OCI-M1 (cell line): ENCODE results near the gene MAGI1.
"Not testable (repeated sequence)": the region's sequence is repeated elsewhere in the genome, so short reads cannot be mapped to it uniquely, and the experiment has no call there.

Source experiments
- DNase-seq: peaks from one replicate; lab custom pipeline; 2025; lab: John Stamatoyannopoulos, UW

The MAGI1 gene

DNA sequence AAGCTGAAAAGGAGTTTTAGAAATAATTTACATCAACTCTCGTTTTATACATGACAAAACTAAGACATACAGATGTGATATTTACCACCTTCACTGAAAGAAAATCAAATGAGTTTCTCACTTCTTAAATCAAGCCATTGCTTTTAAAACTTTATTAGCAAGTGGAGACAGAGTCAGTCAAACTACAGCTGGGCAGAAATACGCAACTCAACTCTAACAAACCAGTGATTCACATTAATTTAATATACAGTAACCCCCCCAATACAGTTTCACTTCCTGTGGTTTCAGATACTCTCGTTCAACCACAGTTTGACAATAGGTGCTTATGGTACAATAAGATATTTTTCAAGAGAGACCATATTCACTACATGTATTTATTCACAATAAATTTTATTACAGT is 477.1 kb downstream of the MAGI1 start:
- DNase-seq = no peak

- DNase-seq = no peak
Measured at GRCh38 chr3:65560901-65561300, 477.8 kb downstream of the MAGI1 start.

GRCh38 chr3:65560133-65560532 is 478.6 kb downstream of the MAGI1 start:
- DNase-seq = no peak

- no peak for DNase-seq
Measured at GRCh38 chr3:65559643-65560042, 479.1 kb downstream of the MAGI1 start.

DNA sequence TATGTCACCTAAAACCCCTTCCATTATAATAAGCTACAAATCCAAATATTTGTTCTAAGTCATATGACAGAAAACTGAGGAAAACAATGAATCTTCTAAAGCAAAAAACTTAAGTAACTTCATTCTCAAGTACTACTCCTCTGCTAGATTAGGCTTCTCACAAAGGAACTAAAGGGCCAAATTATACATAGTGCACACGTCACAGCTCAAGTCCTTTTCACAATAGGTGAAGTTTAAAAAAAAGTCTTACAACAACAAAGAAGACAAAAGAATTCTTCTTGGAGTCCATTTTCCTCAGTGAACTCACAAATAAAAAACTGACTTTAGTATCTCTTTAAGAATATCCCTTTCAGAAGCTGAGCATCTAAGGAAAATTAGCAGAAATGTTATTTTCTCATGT is 479.9 kb downstream of the MAGI1 start:
- no peak for DNase-seq

- no peak for DNase-seq
Measured at GRCh38 chr3:65557899-65558564, 480.7 kb downstream of the MAGI1 start.

GRCh38 chr3:65556934-65557577 is 481.7 kb downstream of the MAGI1 start:
- DNase-seq = no peak

DNA sequence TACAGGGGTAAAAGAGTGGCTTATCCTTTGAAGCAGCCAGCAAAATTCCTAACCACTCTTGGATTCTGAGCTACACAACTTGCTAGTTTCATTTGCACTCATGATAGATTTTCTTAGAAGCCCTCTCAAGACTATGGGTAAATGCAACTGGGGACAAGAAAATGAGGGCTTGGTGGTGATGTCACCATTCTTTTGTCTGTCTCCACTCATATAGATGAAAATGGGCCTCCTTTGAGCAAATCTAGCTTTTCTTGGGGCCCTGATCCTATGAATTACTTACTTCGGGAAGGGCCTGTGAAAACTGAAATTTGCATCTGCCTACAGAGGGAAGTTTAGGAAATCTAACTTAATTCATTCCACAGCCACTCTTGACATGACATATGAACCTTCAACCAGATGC is 486.3 kb downstream of the MAGI1 start:
- no peak for DNase-seq

GRCh38 chr3:65551945-65552344 is 486.8 kb downstream of the MAGI1 start:
- no peak for DNase-seq

DNA sequence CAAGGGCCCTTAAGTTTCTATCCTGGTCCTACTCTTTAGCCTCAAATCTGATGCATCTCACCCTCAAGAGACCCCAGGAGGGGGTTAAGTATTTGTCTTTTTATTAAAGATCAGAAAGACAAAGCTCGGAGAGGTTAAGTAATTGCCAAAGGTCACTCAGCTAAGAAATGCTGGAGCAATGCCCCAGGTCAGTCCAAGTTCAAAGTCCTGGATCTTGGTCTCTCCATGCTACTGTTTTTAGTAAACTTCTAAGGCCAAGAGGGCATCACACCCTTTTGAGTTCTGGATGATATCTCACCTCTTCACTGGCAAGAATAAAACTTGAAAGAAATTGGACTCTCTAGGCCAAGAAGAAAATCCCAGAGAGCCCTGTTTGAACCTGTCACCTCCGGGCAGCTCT is 488.6 kb downstream of the MAGI1 start:
- no peak for DNase-seq

DNA sequence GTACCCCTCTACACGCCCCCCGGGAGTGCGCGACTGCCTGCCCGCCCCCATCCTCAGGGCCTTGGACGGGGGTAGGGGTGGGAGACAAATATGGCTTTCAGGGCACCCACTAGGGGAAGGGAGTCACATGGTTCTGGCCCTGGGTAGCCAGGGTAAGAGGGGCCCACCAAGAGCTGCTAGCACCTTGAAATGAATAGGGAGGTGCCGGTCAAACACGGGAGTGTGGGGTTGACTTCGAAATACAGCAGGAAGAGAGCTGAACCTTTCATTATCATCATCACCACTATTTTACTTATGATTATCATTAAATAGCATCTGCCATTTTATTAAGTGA is 489.1 kb downstream of the MAGI1 start:
- DNase-seq = peak; percentile 56

- peak; percentile 56 for DNase-seq
Measured at GRCh38 chr3:65548848-65549625, 489.7 kb downstream of the MAGI1 start.

DNA sequence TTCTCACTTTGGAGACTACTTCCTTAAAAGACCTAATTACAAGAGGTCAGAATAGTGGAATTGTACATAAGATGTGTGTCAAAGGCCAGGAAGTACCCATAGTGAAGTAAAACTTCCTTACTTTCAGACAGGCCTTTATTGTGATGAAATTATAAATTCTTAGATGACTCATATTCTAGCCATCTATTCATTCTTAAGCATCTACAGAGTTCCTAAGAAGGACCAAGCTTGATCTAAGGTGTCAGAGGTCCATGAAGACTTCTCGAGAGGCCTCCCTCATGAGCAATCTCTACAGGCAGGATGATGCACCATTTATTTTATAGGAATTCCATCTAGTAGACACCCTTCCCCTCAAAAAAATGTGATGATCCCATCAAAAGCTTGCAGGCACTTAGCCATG is 493.3 kb downstream of the MAGI1 start:
- peak; percentile 52 for DNase-seq

- not testable (repeated sequence) for DNase-seq
Measured at GRCh38 chr3:65543391-65543790, 495.3 kb downstream of the MAGI1 start.

GRCh38 chr3:65540666-65541065 is 498.1 kb downstream of the MAGI1 start:
- peak; percentile 17 for DNase-seq

GRCh38 chr3:65539616-65540015 is 499.1 kb downstream of the MAGI1 start:
- DNase-seq = no peak

- no peak for DNase-seq
Measured at GRCh38 chr3:65538101-65538500, 500.6 kb downstream of the MAGI1 start.

- DNase-seq = no peak
Measured at GRCh38 chr3:65537109-65537508, 501.6 kb downstream of the MAGI1 start.

- peak; percentile 12 for DNase-seq
Measured at GRCh38 chr3:65535260-65535659, 503.5 kb downstream of the MAGI1 start.

DNA sequence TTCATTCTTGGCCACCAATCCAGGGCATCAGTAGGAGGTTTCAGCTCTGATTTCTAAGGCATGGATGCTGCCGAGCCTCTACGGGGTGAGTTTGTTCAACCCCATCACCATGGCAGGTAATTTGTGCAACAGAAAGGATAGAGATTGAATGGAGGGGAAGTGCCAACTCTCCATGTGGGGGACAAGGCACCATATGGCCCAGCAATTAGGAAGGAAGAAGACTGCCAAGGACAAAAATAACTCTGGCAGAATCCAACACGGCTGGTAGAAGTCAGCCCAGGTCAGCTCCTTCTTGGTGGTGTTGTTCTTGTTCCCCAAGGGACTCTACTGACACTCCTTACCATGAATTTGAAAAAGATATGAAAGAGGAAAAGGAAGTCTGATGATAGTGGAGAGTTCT is 503.9 kb downstream of the MAGI1 start:
- no peak for DNase-seq

- no peak for DNase-seq
Measured at GRCh38 chr3:65532749-65533148, 506.0 kb downstream of the MAGI1 start.

DNA sequence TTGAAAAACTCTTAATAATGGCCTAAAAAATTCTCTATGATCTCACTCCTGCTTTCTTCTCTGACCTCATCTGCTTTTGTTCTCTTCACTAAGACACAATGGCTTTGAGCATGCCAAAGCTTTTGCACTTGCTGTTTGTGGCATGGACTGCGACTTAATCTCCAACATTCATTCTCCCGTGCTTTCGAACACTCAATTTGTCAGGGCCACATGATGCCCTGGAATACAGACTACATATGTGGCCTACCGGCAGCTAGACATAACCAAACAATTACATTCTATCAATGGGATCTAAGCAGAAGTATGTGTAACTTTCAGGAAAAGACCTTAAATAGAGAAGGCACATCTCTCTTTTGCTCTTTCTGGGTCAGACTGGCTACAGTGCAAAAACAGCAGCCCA is 506.5 kb downstream of the MAGI1 start:
- no peak for DNase-seq

GRCh38 chr3:65531499-65531898 is 507.2 kb downstream of the MAGI1 start:
- DNase-seq = no peak
